GM21737 (cell line): ENCODE measurements around the gene PHYKPL.

Experiments
- ATAC-seq: cut with Tn5 transposase; IDR thresholded peaks from one replicate; pipeline ENCODE4 v1.9.1; 2021; ENCODE audit warnings: mild to moderate bottlenecking, moderate library complexity; ENCODE audit not compliant: unreplicated experiment

PHYKPL gene

GRCh38 chr5:178232124-178232919 lies at the start of gene PHYKPL:
Gene PHYKPL (minus strand): TSS chr5:178232802. CDS start chr5:178232550, 252 bp downstream.
- ATAC-seq: peak; percentile 61

DNA sequence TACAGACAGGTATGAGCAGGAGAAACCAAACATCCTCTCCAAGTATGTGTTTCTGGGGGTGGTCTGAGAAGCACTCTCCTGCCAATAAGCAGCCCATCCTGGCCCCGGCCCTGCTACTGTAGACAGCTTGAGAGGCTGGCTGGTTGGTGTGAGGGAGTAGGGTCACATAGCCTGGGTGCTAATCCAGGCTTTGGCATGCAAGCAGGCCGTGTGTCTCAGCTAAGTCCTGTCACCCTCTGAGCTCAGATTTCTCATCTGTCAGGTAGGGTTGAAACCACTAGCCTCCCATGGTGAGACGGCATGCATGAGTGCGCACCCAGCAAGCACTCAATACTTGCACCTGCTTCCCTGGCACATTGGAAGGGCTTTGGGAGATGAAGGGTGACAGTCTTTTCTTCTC lies 49.8 kb upstream of the PHYKPL start:
- ATAC-seq: no peak

GRCh38 chr5:178281331-178281730 lies 48.7 kb upstream of the PHYKPL start:
- ATAC-seq: no peak

- ATAC-seq: no peak
These were observed 48.0 kb upstream of the PHYKPL start for GRCh38 chr5:178280631-178281030.

DNA sequence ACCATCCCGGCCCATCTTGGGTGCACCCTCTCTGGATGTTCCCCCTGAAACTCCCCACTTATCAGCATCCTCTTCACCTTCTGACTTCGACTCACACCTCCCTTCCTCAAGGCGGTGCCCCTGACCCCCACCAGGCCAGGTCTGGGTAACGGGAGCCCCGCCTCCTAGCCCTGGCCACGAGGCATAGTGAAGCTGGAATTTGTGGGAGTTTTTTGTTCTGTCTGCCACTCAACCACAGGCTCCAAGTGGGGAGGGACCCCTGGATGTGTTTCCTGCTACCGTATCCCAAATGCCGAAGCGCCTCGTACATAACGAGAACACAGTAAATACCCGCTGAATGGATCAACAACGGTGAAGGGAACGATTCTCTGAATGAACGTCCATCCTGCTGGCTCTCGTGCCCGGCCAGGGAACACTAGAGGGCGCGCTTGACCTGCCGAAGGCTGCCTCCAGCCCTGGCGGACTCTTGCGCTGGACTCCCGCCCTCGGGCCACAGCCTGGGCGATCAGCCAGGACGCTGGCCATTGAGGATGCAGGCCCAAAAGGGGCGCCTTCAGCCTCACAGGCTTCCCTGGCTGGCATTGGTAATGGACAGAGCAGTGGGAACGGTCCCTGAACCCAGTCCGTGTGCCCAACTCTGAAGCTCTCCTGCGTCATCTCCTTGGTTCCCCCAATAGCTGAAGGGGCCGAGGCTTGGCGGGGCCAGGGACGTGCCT lies 47.3 kb upstream of the PHYKPL start:
- ATAC-seq: no peak

GRCh38 chr5:178279026-178279722 lies 46.6 kb upstream of the PHYKPL start:
- no peak for ATAC-seq

DNA sequence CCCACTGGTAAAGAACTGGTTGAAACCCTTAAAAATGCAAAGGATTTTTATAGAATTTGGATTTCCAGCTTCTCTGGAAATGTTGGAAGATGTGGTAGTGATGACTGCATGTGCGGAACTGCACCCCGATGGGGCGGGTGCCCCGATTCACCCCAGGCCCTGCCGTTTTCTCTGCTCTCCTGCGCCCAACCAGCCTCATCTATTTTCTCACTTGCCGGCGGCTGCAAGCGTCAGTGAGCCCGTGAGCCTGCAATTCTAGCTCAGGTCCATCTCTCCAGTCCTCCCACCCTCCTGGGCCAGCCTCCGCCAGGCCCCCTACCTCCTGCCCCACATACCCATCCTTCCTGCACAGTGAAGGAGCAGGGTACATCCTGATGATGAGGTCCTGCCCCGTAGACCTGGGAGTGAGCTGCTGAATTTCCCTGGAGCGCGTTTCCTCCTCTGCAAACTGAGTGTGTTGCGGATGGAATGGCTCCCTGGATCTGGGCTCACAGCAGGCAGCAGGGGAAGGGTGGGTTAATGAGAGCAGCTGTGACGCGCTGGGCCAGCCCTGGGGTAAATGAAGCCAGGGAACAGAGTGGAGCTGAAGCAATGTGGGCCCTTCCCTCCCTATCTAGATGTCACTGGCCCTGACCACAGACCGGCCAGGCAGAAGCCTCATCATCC lies 45.9 kb upstream of the PHYKPL start:
- ATAC-seq: no peak

GRCh38 chr5:178277866-178278265 lies 45.3 kb upstream of the PHYKPL start:
- ATAC-seq: no peak

GRCh38 chr5:178277346-178277745 lies 44.7 kb upstream of the PHYKPL start:
- ATAC-seq: no peak

- ATAC-seq: no peak
These were observed 42.4 kb upstream of the PHYKPL start for GRCh38 chr5:178274781-178275537.

- ATAC-seq: no peak
These were observed 41.3 kb upstream of the PHYKPL start for GRCh38 chr5:178273665-178274541.

DNA sequence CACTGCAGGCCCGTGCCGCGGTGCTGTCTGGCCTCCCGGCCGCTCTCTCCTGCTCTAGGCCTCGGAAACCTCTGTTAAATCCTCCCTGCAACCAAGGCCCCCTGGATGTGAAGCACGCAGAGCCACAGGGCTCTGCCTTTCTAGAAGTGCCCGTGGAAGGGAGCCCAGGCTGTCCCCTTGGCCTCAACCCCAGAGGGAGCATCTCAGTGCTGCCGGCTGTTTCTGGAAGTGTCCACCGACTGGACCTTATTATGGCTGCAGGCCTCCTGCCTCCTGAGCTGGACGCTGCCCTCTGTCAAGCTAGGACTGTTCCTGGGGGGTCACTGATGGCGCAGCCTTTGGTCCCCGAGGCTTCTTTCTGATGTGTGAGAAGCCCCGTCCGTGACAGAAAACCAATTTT lies 40.4 kb upstream of the PHYKPL start:
- ATAC-seq: no peak

- no peak for ATAC-seq
These were observed 40.0 kb upstream of the PHYKPL start for GRCh38 chr5:178272591-178272990.

DNA sequence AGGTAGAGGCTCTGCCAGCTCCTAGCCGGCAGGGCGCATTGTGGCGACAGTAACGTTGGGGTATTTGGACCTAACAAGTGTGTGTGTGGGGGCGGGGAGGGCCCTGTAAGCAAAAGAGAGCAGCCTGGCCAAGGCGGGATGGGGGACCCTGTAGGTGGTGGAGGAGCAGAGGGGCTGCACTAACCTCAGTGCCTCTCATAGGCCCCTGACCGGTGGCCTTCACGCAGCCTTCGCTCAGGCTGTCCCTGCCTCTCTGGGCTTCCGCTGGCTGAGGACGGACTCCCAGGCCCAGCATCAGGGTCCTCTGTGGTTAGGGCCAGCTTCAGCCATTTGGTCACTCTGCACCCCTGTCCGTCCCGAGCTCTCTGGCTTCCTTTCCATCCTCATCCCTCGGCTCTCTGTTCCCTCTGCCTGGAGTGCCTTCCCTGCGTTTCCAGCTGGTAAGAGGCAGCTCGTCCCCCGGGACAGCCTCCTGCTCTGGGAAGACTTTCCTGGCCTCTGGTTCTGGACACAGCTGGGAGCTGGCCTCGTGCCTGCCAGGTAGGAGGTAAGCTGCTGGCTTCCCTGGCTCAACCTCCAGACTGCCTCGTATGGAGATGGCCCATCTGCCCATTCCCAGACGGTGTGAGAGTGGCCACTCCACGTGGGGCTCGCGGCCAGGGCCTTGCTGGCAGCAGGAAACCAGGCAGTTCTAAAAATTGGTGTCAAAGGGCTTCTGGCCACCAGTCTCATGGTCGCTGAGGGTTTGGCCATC lies 39.3 kb upstream of the PHYKPL start:
- no peak for ATAC-seq

DNA sequence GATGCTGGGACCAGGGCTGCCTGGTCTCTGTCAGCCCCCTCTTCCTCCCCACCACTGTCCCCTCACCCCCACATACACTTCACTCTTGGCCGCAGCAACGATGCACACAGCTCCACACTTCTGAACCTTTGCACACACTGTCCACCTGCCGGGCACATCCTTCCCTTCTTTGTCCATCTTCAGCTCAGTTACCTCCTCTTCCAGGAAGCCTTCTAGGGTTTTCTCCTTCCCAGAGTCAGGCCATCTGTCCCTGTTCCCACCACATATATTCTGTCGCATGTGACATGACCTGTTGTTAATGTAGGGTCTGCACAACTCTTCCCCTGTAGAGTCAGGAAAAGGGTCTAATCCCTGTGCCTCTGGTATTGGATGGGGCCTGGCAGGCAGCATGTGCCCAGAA lies 38.6 kb upstream of the PHYKPL start:
- ATAC-seq: no peak

- ATAC-seq: no peak
These were observed 36.9 kb upstream of the PHYKPL start for GRCh38 chr5:178269499-178269898.

GRCh38 chr5:178267876-178268275 lies 35.3 kb upstream of the PHYKPL start:
- ATAC-seq: no peak

- ATAC-seq: no peak
These were observed 34.6 kb upstream of the PHYKPL start for GRCh38 chr5:178267245-178267644.

GRCh38 chr5:178266581-178266980 lies 34.0 kb upstream of the PHYKPL start:
- no peak for ATAC-seq
